H9 (cell line): ENCODE measurements around the gene TMEM184B. TPM values are rescaled to one million over a fixed set of nuclear protein-coding genes. Genes with fewer than 3 reads are reported as not detected.

Experiments used
- DNase-seq: peaks from one replicate; pipeline ENCODE4 v3.0.0-alpha.2; 2017
- H2AFZ ChIP-seq: one replicate; pipeline ENCODE4 v1.6.1; 2013; ENCODE audit warnings: mild to moderate bottlenecking, low read length, control low read depth, moderate library complexity
- H2AK5ac ChIP-seq: 2 replicates; pipeline ENCODE4 v1.6.1; 2013; ENCODE audit warnings: low read length, control low read depth, mixed read lengths; ENCODE audit not compliant: insufficient read length
- H2BK120ac ChIP-seq: one replicate; pipeline ENCODE4 v1.6.1; 2013; ENCODE audit warnings: low read depth, mild to moderate bottlenecking, low read length, control low read depth, inconsistent platforms; ENCODE audit not compliant: poor library complexity, severe bottlenecking
- H2BK12ac ChIP-seq: 2 replicates; pipeline ENCODE4 v1.6.1; 2013; ENCODE audit warnings: low read length, control low read depth, mixed read lengths, low read depth; ENCODE audit not compliant: insufficient read length
- H2BK15ac ChIP-seq: 2 replicates; pipeline ENCODE4 v1.6.1; 2013; ENCODE audit warnings: low read depth, low read length, control low read depth
- H2BK20ac ChIP-seq: one replicate; pipeline ENCODE4 v1.6.1; 2013; ENCODE audit warnings: low read depth, mild to moderate bottlenecking, low read length, control low read depth, inconsistent platforms; ENCODE audit not compliant: poor library complexity, severe bottlenecking
- H2BK5ac ChIP-seq: 2 replicates; pipeline ENCODE4 v1.6.1; 2013; ENCODE audit warnings: low read length, control low read depth, mixed read lengths; ENCODE audit not compliant: insufficient read length
- H3K14ac ChIP-seq: 2 replicates; pipeline ENCODE4 v1.6.1; 2013; ENCODE audit warnings: low read length, control low read depth; ENCODE audit not compliant: insufficient read depth
- H3K18ac ChIP-seq: 2 replicates; pipeline ENCODE4 v1.6.1; 2013; ENCODE audit warnings: low read depth, mild to moderate bottlenecking, mixed read lengths, low read length, control low read depth; ENCODE audit not compliant: insufficient read length
- H3K23ac ChIP-seq: 2 replicates; pipeline ENCODE4 v1.6.1; 2013; ENCODE audit warnings: low read length, control low read depth, mixed read lengths, low read depth; ENCODE audit not compliant: insufficient read length
- H3K23me2 ChIP-seq: 2 replicates; pipeline ENCODE4 v1.6.1; 2013; ENCODE audit warnings: low read depth, mild to moderate bottlenecking, mixed read lengths, low read length, control low read depth; ENCODE audit not compliant: insufficient read length, poor library complexity, severe bottlenecking
- H3K27ac ChIP-seq: 2 replicates; pipeline ENCODE4 v1.5.1; 2013; ENCODE audit warnings: low read length, control low read depth, mixed read lengths, low read depth; ENCODE audit not compliant: insufficient read length
- H3K27me3 ChIP-seq: 2 replicates; pipeline ENCODE4 v1.6.1; 2013; ENCODE audit warnings: low read length, control low read depth, inconsistent platforms; ENCODE audit not compliant: insufficient read depth
- H3K4ac ChIP-seq: 2 replicates; pipeline ENCODE4 v1.6.1; 2013; ENCODE audit warnings: low read depth, mild to moderate bottlenecking, control low read depth, inconsistent platforms, low read length, moderate library complexity
- H3K4me1 ChIP-seq: 2 replicates; pipeline ENCODE4 v1.6.1; 2013; ENCODE audit warnings: low read length, control low read depth, inconsistent platforms; ENCODE audit not compliant: insufficient read depth
- H3K4me2 ChIP-seq: 2 replicates; pipeline ENCODE4 v1.6.1; 2013; ENCODE audit warnings: low read length, control low read depth, mixed read lengths; ENCODE audit not compliant: insufficient read length, insufficient read depth
- H3K56ac ChIP-seq: 2 replicates; pipeline ENCODE4 v1.6.1; 2013; ENCODE audit warnings: low read depth, mild to moderate bottlenecking, mixed read lengths, low read length, control low read depth; ENCODE audit not compliant: insufficient read length
- H3K79me1 ChIP-seq: 2 replicates; pipeline ENCODE4 v1.6.1; 2013; ENCODE audit warnings: low read depth, mild to moderate bottlenecking, moderate library complexity, low read length, control low read depth, inconsistent platforms; ENCODE audit not compliant: insufficient read depth, poor library complexity, severe bottlenecking
- H3K79me2 ChIP-seq: 2 replicates; pipeline ENCODE4 v1.6.1; 2013; ENCODE audit warnings: low read length, control low read depth, inconsistent platforms; ENCODE audit not compliant: insufficient read depth
- H3K9ac ChIP-seq: 2 replicates; pipeline ENCODE4 v1.6.1; 2013; ENCODE audit warnings: low read length, control low read depth, mixed read lengths; ENCODE audit not compliant: insufficient read length; ENCODE audit errors: extremely low read depth
- H3K9me3 ChIP-seq: one replicate; pipeline ENCODE4 v1.6.1; 2013; ENCODE audit warnings: low read depth, low read length, inconsistent platforms; ENCODE audit not compliant: control insufficient read depth
- H3T11ph ChIP-seq: one replicate; pipeline ENCODE4 v1.6.1; 2013; ENCODE audit warnings: mild to moderate bottlenecking, low read length, control low read depth, inconsistent platforms
- H4K20me1 ChIP-seq: one replicate; pipeline ENCODE4 v1.6.1; 2013; ENCODE audit not compliant: control insufficient read depth, insufficient read length, insufficient read depth
- H4K5ac ChIP-seq: 2 replicates; pipeline ENCODE4 v1.6.1; 2013; ENCODE audit warnings: low read depth, mild to moderate bottlenecking, mixed read lengths, low read length, control low read depth; ENCODE audit not compliant: insufficient read length
- H4K8ac ChIP-seq: replicated peaks from 2 replicates; pipeline ENCODE4 v1.6.1; 2013; ENCODE audit warnings: low read length, control low read depth, mixed read lengths, low read depth; ENCODE audit not compliant: insufficient read length
- H4K91ac ChIP-seq: 2 replicates; pipeline ENCODE4 v1.6.1; 2013; ENCODE audit warnings: low read depth, mild to moderate bottlenecking, moderate library complexity, mixed read lengths, low read length, control low read depth; ENCODE audit not compliant: insufficient read length
- H3K27ac Mint-ChIP-seq, 3 experiments: 2 replicates in 2 of 3; 3 replicates in 1 of 3; pipeline ENCODE4 v1.8.0; 2020 to 2021; ENCODE audit warnings: mixed read lengths in 3 of 3, mild to moderate bottlenecking in 1 of 3, moderate library complexity in 1 of 3
- H3K27me3 Mint-ChIP-seq: 2 replicates; pipeline ENCODE4 v1.8.0; 2021; ENCODE audit warnings: low read depth, mild to moderate bottlenecking, moderate library complexity, mixed read lengths
- H3K36me3 Mint-ChIP-seq, 3 experiments: 2 replicates in 2 of 3; 3 replicates in 1 of 3; pipeline ENCODE4 v1.8.0; 2020 to 2021; ENCODE audit warnings: low read depth in 3 of 3, mixed read lengths in 3 of 3; ENCODE audit not compliant: insufficient read depth in 1 of 3
- H3K4me1 Mint-ChIP-seq, 2 experiments: 2 replicates each; pipeline ENCODE4 v1.8.0; 2020; ENCODE audit warnings: mixed read lengths in 2 of 2
- H3K4me3 Mint-ChIP-seq, 2 experiments: 2 replicates in 1 of 2; 3 replicates in 1 of 2; pipeline ENCODE4 v1.8.0; 2020 to 2021; ENCODE audit warnings: mild to moderate bottlenecking in 2 of 2, mixed read lengths in 2 of 2, moderate library complexity in 1 of 2
- H3K9me3 Mint-ChIP-seq, 2 experiments: 2 replicates in 1 of 2; 3 replicates in 1 of 2; pipeline ENCODE4 v1.8.0; 2020; ENCODE audit warnings: mild to moderate bottlenecking in 2 of 2, mixed read lengths in 2 of 2, moderate library complexity in 1 of 2
- WGBS: extraction: QIAGEN DNeasy Blood & Tissue Kit; methylation state at CpG from one replicate; pipeline ENCODE4 v1.1.7; 2013; ENCODE audit warnings: missing lambda C conversion rate, low lambda C conversion rate, mixed read lengths; ENCODE audit not compliant: insufficient read length; ENCODE audit errors: extremely low coverage; 5-methylcytosine and 5-hydroxymethylcytosine counted together
- total RNA-seq: library from RNA; stranded (reverse); gene quantifications from 2 replicates; pipeline ENCODE4 v1.2.1, GENCODE V29; 2021
- TF ChIP-seq, protein P1 (sequence below): fragments of 200-600 bp; sonication (generic); conservative IDR thresholded peaks from 3 replicates; pipeline ENCODE4 v1.8.0; 2021; ENCODE audit warnings: antibody characterized with exemption, mild to moderate bottlenecking

Gene TMEM184B
- total RNA-seq, 1 experiment from 2014 or later = 58.5 TPM

GRCh38 chr22:38176170-38176741 lies 96.6 kb downstream of the TMEM184B start:
- no peak overlapping the region for H3K4me3 Mint-ChIP-seq
- Histone ChIP-seq H4K20me1 (no peaks in the 10 kb centered on the region), H2BK5ac (no peak overlapping the region), H3K14ac (no peak overlapping the region; the same call in 1 of the 2 replicates), H3K56ac (no peak overlapping the region), H2BK120ac (no peak overlapping the region), H3K9ac (no peak overlapping the region), H3K4me2 (no peak overlapping the region), H2AK5ac (no peak overlapping the region), H3K27me3 (no peaks in the 10 kb centered on the region), H4K5ac (no peak overlapping the region), H3K79me1 (no peaks in the 10 kb centered on the region), H3K23me2 (peaks cover 5% of the 10 kb centered on the region), H3K4ac (no peak overlapping the region; the same call in 1 of the 2 replicates), H3K23ac (no peak overlapping the region), H3K18ac (no peak overlapping the region), H2BK20ac (no peak overlapping the region), H2AFZ (no peak overlapping the region), H3K27ac (no peak overlapping the region), H2BK15ac (no peak overlapping the region), H3K4me1 (peaks cover 11% of the 10 kb centered on the region), H3K9me3 (no peaks in the 10 kb centered on the region), H2BK12ac (no peak overlapping the region), H4K8ac (no peak overlapping the region), H4K91ac (peak overlapping the region; percentile 57), H3K79me2 (no peaks in the 10 kb centered on the region), H3T11ph (no peak overlapping the region)
- no peak for DNase-seq
- WGBS = no CpG with 5 or more reads among the region's 14 CpGs
- no peak overlapping the region; a peak in 1 of 7 replicates for H3K27ac Mint-ChIP-seq
- H3K36me3 Mint-ChIP-seq = peaks cover 0 to 7% (median 0%) of the 10 kb centered on the region in 3 experiments; a peak in 3 of 7 replicates
- TF ChIP-seq, protein P1, sequence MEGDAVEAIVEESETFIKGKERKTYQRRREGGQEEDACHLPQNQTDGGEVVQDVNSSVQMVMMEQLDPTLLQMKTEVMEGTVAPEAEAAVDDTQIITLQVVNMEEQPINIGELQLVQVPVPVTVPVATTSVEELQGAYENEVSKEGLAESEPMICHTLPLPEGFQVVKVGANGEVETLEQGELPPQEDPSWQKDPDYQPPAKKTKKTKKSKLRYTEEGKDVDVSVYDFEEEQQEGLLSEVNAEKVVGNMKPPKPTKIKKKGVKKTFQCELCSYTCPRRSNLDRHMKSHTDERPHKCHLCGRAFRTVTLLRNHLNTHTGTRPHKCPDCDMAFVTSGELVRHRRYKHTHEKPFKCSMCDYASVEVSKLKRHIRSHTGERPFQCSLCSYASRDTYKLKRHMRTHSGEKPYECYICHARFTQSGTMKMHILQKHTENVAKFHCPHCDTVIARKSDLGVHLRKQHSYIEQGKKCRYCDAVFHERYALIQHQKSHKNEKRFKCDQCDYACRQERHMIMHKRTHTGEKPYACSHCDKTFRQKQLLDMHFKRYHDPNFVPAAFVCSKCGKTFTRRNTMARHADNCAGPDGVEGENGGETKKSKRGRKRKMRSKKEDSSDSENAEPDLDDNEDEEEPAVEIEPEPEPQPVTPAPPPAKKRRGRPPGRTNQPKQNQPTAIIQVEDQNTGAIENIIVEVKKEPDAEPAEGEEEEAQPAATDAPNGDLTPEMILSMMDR = no peak
- H3K27me3 Mint-ChIP-seq = peaks cover 3% of the 10 kb centered on the region; the same call in 1 of the 2 replicates
- no peaks in the 10 kb centered on the region for H3K9me3 Mint-ChIP-seq
- peaks cover 28 to 38% of the 10 kb centered on the region in 2 experiments for H3K4me1 Mint-ChIP-seq
